CD4-positive, alpha-beta T cell treated with Interleukin-1 beta for 1 hour (primary cell): Measurements from ENCODE around the gene KANK4.
A peak's percentile ranks its signal among the peaks of the same experiment; 100 is the strongest.

ENCODE experiments used
- DNase-seq, 2 donors: peaks; one replicate each; pipeline ENCODE4 v3.0.0-alpha.2; 2020 to 2022

The KANK4 gene

DNA sequence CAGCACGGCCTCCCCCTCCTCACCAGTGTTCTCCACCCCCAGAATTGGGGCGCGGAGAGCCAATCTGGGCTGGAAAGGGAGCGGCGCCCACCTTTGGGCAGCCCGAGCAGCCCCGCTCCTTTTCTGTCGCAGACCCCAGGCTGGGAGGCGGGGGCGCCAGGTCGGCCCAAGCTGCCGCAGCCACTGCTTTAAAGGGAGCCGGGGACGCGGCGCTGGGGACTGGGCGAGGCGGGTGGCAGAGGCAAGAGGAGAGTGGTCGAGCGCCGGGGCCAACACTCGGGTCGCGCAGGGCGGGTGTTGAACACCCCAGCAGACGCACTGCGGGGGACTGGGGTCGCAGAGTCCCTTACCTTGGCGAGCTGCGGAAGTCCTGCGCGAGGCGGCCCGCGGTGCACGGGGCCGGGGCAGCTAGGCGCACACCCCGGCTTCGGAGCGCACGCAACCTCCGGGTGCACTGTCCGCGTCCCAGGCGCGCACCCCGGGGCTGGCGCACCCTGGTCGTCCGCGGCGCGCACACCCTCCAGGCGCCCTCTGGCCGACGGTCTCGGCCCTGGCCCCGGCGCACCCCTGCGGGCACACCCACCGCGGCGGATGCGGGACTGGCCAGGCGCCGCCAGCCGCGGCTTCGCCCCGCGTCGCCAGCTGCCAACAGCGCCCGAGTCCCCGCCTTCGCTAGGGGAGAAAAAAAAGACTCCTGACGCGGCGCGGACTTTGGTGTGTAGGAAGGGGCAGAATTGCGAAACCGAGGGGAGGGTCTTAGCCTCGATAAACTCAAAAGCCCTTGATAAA lies at the start of gene KANK4:
TSS of gene KANK4 (minus strand) at position 679 of the 789 bp plus-strand sequence. CDS start 37,870 bp downstream, outside the sequence.
- no peak for DNase-seq

GRCh38 chr1:62368989-62369388 lies 49.8 kb upstream of the KANK4 start:
- no peak for DNase-seq

DNA sequence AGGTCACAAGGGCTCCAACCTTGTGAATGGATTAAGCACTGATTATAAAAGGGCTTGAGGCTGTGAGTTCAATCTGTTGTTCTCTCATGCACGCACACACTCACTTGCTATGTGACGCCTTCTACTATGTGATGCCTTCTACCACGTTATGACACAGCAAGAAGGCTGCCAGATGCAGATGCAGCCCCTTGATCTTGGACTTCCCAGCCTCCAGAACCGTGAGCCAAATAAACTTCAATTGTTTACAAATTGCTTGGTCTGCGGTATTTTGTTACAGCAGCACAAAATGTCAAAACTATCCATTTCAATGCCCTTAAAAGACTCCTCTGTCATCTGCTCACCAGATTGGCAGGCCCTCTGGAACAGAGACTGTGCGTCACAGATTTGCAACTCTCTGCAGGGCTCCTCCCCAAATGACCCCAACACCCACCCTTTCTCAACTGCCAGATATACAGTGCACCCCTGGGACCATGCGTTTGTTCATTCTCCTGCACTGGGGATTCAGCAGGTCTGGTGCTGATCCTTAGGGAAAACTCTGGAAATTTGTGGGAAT lies 47.8 kb upstream of the KANK4 start:
- DNase-seq: no peak

GRCh38 chr1:62364721-62365120 lies 45.5 kb upstream of the KANK4 start:
- no peak for DNase-seq

DNA sequence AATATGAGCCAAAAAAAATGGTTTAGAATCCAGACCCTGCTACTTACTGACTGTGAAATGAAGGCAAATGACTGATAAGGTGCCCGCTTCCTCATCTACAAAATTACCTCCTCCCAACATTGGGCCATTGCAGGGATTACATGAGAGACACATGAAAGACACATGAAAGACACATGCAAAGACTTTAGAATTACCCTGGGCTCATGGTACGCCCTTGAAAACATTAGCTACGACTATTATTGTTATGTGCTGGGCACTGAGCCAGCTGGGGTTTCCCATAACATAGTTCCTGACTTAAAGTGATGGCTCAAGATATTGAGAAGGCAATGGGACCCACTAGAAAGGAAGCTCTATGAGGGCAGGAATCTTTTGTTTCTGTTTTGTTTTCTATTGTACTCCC lies 43.7 kb upstream of the KANK4 start:
- no peak for DNase-seq

DNA sequence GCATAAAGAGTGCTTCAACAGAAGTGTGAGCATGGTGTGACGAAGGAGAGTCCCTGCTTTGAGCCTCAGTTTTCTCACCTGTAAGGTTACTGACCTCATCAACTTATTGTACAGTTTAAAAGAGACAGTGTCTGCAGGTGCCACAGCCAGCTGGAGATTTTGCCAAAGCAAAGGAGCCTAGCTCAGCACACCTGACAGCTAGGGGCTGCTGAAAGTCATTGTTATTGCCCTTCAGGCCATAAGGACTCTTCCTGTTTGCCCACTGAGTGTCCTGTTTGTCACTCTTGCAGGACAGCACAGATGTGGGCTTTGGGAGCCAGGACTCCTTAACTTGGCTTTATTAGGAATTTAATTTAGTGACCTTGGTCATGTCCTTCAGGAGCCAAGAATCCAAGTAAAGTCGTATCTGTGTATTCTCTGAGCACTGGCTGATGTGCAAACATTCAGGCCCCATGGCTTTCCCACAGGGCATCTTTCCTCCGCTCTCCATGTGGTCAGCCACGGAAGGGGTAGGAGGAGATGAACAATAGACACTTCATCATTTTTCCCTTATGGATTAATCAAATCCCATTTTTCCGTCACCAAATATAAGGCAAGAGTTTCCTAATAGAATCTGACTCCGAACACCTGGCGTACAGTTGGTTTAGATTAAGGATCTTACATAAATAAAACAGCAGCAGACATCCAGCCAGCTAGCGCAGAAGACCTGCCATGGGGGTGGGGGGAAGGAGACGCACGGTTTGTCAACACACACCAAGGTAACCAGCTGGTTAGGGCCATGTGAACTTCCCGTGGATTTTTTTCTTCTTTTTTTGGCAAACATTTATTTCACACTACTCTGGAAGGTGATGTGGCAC lies 43.1 kb upstream of the KANK4 start:
- DNase-seq: no peak

DNA sequence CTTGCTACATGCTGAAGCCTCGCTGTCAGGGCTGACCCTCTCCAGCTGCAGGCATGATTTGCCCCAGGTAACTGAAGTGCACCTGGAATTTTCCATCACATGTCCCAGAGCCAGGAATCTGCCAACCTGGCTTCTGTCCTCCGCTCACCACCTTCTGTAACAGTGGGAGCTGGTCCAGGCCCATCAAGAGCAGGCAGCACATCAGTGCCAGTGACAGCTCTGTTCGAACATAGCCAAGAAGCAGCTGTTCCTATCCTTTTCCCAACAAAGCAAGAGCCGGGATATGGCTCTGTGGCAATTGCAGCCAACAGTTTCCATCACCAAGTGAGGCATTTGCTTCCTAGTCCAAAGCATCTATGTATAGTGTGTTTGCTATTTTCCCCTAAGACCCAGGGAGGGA lies 42.2 kb upstream of the KANK4 start:
- DNase-seq: no peak

- DNase-seq: no peak
Measured at GRCh38 chr1:62358665-62359373, 39.6 kb upstream of the KANK4 start.

GRCh38 chr1:62357916-62358315 lies 38.7 kb upstream of the KANK4 start:
- DNase-seq: no peak

GRCh38 chr1:62356257-62356835 lies 37.1 kb upstream of the KANK4 start:
- DNase-seq: peak in 1 of 2 donors; percentile 38

DNA sequence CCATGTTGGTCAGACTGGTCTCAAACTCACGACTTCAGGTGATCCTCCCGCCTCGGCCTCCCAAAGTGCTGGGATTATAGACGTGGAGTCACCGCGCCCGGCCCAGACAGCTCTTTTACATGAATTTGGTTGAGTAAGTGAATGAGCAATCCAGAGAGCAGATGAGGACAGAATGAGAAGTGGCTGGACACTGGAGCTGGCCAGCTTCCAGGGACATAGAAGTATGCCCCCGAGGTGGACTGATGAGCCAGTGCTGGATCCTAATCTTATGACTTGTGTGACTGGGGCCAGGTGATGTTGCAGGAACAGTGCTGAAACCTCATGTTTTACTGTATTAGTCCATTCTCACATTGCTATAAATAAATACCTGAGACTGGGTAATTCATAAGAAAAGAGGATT lies 35.9 kb upstream of the KANK4 start:
- DNase-seq: no peak

DNA sequence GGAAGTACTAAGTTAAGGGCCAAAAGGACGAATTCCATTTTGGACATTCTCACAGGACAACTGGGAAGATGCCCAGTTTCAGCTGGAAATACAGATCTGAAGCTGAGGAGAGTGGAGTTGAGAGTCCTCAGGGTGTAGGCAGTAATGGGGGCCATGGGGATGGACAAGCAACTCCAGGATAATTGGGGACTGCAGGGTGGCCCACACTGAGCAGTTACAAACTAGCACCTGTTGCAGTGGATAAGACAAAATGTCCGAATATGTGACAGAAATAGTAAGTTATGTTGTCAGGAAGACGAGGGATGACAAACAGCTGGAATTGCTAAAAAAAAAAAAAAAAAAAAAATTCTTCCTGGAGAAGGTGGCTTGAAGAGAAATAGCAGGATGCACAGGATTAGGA lies 34.6 kb upstream of the KANK4 start:
- DNase-seq: no peak

- no peak for DNase-seq
Measured at GRCh38 chr1:62352387-62352786, 33.2 kb upstream of the KANK4 start.

- no peak for DNase-seq
Measured at GRCh38 chr1:62349470-62350233, 30.4 kb upstream of the KANK4 start.

DNA sequence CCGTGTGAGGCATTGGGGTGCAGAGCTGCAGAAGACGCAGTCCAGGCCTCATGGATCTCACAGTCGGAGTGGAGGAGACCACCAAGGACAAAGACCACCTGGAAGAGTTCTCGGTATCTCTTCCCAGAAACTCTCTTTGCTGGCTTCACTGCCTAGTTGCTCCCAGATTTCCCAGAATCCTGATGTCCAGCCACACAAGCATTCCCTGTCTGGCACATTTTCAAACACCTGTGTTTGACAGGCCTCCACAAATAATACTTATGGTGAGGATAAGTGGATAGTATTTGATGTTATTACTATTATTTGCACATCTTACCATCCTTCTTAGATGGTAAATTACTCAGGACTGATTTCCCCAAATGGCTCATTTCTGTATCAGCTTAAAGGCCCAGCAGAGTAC lies 27.7 kb upstream of the KANK4 start:
- no peak for DNase-seq

DNA sequence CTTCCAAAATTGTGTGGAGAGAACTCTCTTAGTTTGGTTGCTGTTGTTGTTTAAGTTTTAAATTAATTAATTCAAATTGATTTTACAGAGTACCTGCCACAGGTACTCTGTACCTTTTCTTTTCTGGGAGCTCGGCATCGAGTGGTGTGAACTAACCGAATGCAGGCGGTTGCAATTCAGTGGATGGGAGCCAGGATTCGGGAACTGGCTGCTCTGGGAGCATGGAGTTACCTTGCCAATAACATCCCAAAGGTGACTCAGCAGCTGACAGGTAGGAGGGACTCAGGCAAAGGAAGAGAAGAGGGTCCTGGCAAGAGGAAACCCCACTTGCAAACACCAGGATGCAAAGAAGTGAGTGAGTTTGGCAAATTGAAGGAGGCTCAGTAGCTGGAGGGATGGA lies 24.7 kb upstream of the KANK4 start:
- no peak for DNase-seq

- no peak for DNase-seq
Measured at GRCh38 chr1:62342270-62342669, 23.0 kb upstream of the KANK4 start.

GRCh38 chr1:62341615-62342014 lies 22.4 kb upstream of the KANK4 start:
- no peak for DNase-seq

DNA sequence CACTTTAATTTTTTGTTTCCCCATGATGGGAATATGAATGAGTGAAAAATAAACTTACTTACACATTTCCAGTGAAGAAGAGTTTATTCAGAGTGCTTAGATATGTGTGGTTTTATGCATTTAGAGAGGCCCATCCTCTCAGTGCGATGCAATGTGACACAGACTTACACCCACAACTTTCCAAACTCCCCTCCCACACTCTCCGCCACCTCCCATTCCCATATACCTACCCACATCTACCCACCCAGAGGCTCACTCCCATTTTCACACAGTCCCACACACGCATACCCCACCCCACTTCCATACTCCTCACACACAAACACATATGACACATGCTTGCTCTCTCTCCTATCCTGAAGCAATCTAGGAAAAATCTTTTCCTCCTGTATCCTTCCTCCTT lies 21.9 kb upstream of the KANK4 start:
- DNase-seq: no peak

DNA sequence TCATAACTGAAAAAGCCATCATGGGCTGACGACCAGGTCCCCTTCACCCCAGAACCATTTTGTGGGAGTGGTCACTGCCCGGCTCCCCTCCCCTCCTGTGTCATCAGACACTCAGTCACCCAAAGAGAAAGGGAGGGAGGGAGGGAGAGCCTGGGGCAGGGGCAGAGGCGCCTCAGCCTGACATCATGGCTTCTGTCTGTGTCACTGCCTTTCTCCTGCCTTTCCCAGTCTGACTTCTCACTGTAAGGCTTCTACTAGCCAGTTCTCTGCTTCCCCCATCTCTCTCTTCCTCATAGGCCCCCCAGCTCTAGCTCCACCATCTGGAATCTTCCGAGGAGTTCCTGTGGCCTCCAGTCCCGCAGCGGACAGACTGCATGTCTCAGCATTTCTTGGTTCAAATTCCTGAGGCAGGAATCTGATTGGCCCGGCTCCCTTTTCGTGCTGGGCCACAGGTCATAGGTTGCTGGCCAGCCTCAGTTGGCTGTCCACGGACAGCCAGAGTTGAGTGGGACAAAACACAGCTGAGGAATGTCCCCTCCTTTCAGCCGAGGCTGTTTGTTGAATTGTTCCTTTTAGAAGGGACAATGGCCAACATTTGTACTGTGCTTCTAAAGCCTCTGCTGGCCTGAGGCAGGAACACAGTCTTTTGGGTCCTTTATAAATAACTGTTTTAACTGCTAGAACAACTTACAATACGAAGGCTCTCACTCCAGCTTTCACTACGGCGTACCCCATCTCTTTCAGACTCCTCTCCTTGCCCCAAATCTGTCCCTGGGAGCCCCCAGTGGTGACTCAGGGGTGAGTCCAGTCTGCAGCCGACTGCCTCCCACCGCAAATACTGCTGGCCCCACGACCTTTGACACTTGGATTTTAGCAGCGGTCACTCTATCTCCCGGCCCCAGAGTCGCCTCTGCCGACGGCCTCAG lies 18.7 kb upstream of the KANK4 start:
- no peak for DNase-seq
